Ishikawa (cell line): Measurements from ENCODE around the gene EPB41.

ENCODE experiments used
- EGR1 ChIP-seq: IDR thresholded peaks from 2 replicates; pipeline ENCODE4 v1.6.1; 2012
- EP300 ChIP-seq: IDR thresholded peaks from 2 replicates; pipeline ENCODE4 v1.6.1; 2012; ENCODE audit warnings: borderline replicate concordance
- FOXM1 ChIP-seq: IDR thresholded peaks from 2 replicates; pipeline ENCODE4 v1.6.1; 2012; ENCODE audit warnings: low read depth, borderline replicate concordance
- MAX ChIP-seq: IDR thresholded peaks from 2 replicates; pipeline ENCODE4 v1.6.1; 2012
- NFIC ChIP-seq: IDR thresholded peaks from 2 replicates; pipeline ENCODE4 v1.6.1; 2012
- RAD21 ChIP-seq: IDR thresholded peaks from 2 replicates; pipeline ENCODE4 v1.6.1; 2012; ENCODE audit warnings: low read depth
- REST ChIP-seq: IDR thresholded peaks from 2 replicates; pipeline ENCODE4 v1.6.1; 2012; ENCODE audit warnings: low read depth, mild to moderate bottlenecking
- TAF1 ChIP-seq: IDR thresholded peaks from 2 replicates; pipeline ENCODE4 v1.6.1; 2012; ENCODE audit warnings: low read depth, mild to moderate bottlenecking
- TEAD4 ChIP-seq: IDR thresholded peaks from 2 replicates; pipeline ENCODE4 v1.6.1; 2012
- USF1 ChIP-seq: IDR thresholded peaks from 2 replicates; pipeline ENCODE4 v1.6.1; 2012

GRCh38 chr1:28900562-28900961 lies 13.8 kb upstream of the EPB41 start:
- TF ChIP-seq NFIC (no peak), EGR1 (no peak), RAD21 (no peak), EP300 (no peak), USF1 (no peak), FOXM1 (no peak), TEAD4 (no peak), REST (no peak), TAF1 (no peak), MAX (no peak)
